Lower leg skin (tissue), 4 donors: ENCODE data around the gene ATL1. TPM values are rescaled to one million over a fixed set of nuclear protein-coding genes. Genes with fewer than 3 reads are reported as not detected.

Experiments
- DNase-seq, 2 donors: peaks; one replicate each; pipeline ENCODE4 v3.0.0-alpha.2; 2019; ENCODE audit warnings: low spot score in 2 of 2
- H3K4me3 ChIP-seq: fragments of 200-600 bp; sonication (generic); 2 replicates; pipeline ENCODE4 v1.5.1; 2017; ENCODE audit warnings: mild to moderate bottlenecking, low read depth; ENCODE audit not compliant: poor library complexity, severe bottlenecking
- CTCF ChIP-seq, 3 donors: fragments of 450-650 bp; IDR thresholded peaks; one replicate each; pipeline ENCODE4 v1.5.1; 2016; ENCODE audit warnings: antibody characterized with exemption in 3 of 3, mild to moderate bottlenecking in 3 of 3, moderate library complexity in 2 of 3
- POLR2A ChIP-seq, 2 donors: fragments of 450-650 bp; IDR thresholded peaks; one replicate each; pipeline ENCODE4 v1.6.1; 2016 to 2017; ENCODE audit warnings: antibody characterized with exemption in 2 of 2, mild to moderate bottlenecking in 1 of 2, moderate library complexity in 1 of 2
- WGBS, 2 donors: methylation state at CpG; one replicate each; pipeline ENCODE4 v1.1.5; 2018; 5-methylcytosine and 5-hydroxymethylcytosine counted together
- intact Hi-C: fragments of 100-400 bp; cut with DNase I; formaldehyde crosslinking; loops from one replicate; pipeline ENCODE4 v1.15.0; 2023; ENCODE audit warnings: low total_unique reads
- total RNA-seq, 4 donors: library from RNA; depleted of rRNA; stranded (reverse); fragments of >200 nt; gene quantifications; one replicate each; pipeline ENCODE4 v1.1.0, GENCODE V29; 2016

Gene ATL1
- total RNA-seq, 4 donors from 2014 or later: 9.8 to 27.0 (median 15.8) TPM

- TF ChIP-seq POLR2A (IDR thresholded peaks at IDR 0.05): no peak
- TF ChIP-seq CTCF (IDR thresholded peaks at IDR 0.05): no peak
- intact Hi-C loops: no loop called here
- no peak for DNase-seq
- WGBS, 2 donors: 64 to 69% methylated on average over 5 of the region's 5 CpGs
- no peak overlapping the region for H3K4me3 ChIP-seq
Observed at GRCh38 chr14:50678163-50678562, 118.2 kb downstream of the ATL1 start.

GRCh38 chr14:50679674-50680073 is 119.7 kb downstream of the ATL1 start:
- intact Hi-C loops: no loop called here
- no peak overlapping the region for H3K4me3 ChIP-seq
- DNase-seq: no peak
- TF ChIP-seq POLR2A (IDR thresholded peaks at IDR 0.05) (no peak), CTCF (IDR thresholded peaks at IDR 0.05) (no peak)

Other genes starting within 250 kb of the ATL1 start
- 10 to 100 TPM in 3 of 4 donors, 1 to 10 TPM in 1; 8.9 to 18.2 (median 11.6) TPM for gene L2HGDH, start 247.9 kb upstream of the ATL1 start, total RNA-seq
- 10 to 100 TPM in 3 of 4 donors, 1 to 10 TPM in 1; 8.9 to 24.6 (median 15.3) TPM for gene DMAC2L, start 247.8 kb upstream of the ATL1 start, total RNA-seq
- gene CDKL1, start 163.3 kb upstream of the ATL1 start, total RNA-seq: 10 to 100 TPM in 1 of 4 donors, 1 to 10 TPM in 3; 1.5 to 12.5 (median 3.9) TPM
- gene MAP4K5, start 27.6 kb upstream of the ATL1 start, total RNA-seq: 100 to 1,000 TPM; 119 to 292 (median 218) TPM
- 10 to 100 TPM; 22.8 to 30.0 (median 28.3) TPM for gene SAV1, start 108.2 kb downstream of the ATL1 start, total RNA-seq